HT-29 (cell line): ENCODE results near the gene RNF220. TPM values are rescaled to one million over a fixed set of nuclear protein-coding genes. Genes with fewer than 3 reads are reported as not detected.

Source experiments
- DNase-seq: peaks from one replicate; pipeline ENCODE4 v3.0.0-alpha.2; 2015; ENCODE audit warnings: low spot score
- total RNA-seq: library from RNA; depleted of rRNA; stranded (reverse); fragments of >200 nt; shearing (Covaris generic); gene quantifications from 2 replicates; pipeline ENCODE4 v1.2.3, GENCODE V29; 2014

Gene RNF220
- total RNA-seq, 1 experiment from 2014 or later: 152 TPM

DNA sequence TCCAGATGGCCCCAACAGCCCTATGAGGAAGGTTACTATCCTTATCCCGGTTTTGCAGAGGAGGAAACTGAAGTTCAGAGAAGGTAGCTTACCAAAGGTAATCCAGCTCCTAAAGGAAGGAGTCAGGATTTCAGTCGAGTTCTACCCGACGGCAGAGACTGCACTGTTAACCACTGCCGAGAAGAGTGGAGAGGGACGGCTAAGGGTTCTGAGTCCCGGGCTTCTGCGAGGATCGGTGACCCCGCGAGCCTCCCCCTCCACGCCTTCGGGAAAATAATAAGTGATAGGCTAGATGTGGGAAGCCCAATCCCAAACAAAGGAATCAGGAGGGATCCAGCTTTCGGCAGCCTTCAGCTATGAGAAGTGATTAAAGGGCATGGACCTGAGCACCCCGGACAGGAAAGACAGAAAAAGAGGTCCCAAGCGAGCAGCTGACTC lies 268.6 kb downstream of the RNF220 start:
- no peak for DNase-seq

DNA sequence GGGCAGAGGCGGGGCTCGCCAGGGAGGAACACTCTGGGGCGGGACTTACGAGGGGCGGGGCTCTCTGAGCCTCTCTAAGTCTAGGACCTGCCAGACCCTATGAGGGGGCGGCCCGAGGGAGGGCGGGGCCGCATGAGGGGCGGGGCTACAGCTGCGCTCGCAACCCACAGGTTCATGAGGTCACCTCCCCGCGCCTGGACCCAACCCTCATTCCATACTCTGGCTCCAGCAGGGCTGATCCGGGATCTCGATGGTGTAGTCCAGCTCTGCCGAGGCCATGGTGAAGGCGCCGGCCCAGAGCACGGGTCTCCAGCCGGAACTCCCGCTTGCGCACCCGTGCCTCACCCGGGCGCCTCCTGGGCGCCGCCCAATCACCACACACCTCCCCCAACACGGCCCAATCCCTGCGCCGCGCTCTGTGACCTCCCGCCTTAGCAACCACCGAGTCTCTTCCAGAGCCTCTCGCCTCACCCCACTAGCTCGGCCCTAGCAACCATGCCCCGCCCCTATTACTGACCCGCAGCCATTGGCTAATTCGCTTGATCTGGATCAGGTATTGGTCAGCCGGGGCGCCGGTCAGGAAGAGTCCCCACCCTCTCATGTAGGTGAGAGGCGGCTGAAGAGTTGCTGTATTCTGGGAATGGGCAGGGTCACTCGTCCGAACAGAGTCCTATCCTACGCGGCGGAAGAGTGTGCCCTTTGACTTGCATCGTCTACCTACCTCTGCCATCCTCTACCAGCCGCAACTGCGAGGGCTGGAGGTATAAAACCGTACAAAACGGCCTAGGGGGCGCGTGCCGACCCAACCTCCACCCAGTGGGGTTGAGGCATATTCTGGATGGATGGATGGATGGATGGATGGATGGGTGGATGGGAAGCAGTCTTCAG lies 269.3 kb downstream of the RNF220 start, which contains the start of the genes ARMH1 and TMEM53:
ARMH1 (plus strand) TSS at position 602 of the 888 bp plus-strand sequence. CDS start 14,984 bp downstream, outside the sequence.
TMEM53 (minus strand) TSS at position 369 of the 888 bp plus-strand sequence; CDS start at position 279, 90 bp downstream.
- DNase-seq: peak; percentile 98

DNA sequence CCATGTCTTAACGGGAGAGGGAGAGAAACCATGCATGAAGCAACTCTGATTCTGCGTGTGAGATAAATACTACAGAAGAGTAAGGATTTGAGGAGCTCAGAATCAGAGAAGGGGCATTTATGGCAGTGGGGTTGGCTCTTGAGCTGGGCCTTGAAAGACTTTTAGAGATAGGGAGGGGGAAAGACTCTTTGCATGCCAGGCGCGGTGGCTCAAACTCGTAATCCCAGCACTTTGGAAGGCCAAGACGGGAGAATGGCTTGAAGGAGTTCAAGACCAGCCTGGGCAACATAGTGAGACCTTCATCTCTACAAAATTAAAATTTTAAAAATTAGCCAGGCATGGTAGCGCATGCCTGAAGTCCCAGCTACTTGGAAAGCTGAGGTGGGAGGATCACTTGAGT lies 270.1 kb downstream of the RNF220 start:
- DNase-seq: no peak

DNA sequence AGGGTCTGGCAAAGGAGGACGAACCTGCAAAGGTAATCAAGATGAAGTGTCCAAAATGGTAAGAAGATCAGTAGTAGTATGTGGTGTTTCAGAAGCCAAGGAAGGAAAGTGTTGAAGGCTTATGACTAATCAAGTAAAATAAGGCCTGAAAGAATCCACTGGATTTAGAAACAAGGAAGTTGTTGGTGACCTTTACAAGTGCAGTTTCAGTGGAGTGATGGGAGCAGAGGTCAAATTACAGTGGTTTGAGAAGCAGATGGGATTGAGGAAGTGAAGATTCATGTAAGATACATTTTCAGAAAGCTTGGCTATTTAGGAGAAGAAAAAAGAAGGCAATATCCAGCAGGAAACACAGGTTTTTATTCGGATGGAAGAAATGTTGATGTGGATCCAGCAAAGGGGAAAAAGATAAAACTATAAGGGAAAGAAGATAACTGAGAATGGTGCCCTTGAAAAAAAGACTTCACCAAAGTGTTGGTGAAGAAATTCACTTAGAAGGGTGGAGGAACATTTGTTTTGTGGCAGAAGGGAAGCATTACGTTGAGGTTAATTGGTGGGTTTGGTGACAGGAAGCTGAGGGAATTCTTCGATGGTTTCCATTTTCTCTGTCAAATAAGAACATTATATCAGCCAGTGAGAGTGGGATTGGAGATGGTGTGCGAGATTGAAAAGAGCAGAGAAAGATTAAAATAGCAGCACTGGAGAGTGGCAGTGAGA lies 271.6 kb downstream of the RNF220 start:
- peak; percentile 59 for DNase-seq

DNA sequence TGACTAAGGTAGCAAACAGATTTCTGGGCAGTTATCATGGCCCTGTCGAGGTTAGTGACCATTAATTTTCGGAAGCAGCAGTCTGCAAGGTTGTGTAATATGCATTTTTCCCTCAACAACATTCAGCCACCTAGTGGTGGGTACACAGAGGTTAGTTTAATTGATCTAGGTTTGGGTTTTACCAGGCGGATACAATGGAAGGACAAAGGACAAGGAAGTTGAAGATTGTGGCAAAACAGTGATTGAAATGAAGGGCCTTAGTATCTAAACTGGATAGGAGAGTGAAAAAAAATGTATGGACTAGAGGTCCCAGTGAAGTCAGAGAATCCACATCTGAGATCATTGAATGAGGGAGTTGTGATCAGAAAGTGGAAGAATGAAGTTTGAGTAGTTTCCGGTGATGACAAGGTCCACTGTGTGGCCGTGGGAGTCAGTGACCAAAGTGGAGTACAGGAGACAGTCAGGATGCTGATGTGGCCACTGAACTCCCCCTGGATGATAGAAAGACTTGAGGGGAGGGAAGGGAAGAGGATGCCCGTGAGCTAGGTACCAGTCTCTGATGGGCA lies 272.2 kb downstream of the RNF220 start:
- DNase-seq: peak; percentile 48

DNA sequence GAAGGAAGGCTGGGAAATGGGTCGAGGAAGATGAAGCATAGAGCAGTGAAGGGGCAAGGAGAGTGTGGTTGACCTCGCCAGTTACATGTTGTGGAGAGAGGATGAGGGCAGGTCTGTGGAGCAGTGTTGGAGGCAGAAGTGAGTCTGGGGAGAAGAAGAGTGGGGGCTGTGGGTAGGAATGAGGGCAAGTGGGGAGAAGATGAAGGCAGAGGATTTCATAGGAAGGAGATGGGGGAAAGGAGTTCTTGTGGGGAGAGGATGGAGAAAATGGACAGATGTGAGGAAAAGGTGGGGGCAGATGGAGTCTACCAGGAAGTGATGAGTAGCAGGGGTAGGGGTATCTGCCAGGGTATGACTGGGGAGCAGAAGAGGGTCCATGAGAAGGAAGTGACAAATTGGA lies 273.1 kb downstream of the RNF220 start:
- DNase-seq: no peak

DNA sequence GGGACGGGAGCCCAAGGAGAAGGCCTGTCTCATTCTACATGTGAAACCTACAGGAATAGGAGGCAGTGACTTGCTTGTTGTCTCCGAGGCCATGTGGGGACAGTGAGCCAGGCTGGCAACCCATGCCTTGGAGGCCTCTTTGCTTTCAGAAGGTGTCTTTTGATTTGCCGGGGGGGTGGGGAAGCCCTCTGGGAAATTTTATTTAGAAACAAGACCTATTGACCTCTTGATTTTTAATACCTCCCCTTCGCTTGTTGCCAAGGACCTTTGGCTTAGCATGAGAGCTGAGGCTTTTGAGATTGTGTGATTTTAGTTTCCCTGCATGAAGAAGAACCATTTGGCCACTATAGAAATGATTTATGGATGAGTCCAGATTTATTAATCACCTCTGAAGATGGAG lies 273.6 kb downstream of the RNF220 start:
- no peak for DNase-seq

DNA sequence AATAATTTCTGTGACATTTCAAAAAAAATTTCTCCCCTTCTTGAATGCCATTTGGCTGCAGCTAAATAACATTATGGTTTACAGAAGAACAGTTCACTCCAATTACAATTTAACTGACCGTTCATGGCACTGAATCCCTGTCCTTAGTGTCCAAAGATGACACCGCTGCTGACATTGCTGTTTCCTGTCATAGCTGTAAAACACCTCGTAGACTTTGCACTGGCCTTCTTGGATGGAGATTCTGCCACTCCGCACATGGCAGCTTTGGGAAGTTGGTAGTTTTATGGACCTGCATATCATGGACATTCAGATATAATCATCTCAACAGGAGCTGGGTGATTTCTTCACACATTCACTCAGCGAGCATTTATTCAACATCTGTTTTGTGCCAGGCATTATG lies 274.4 kb downstream of the RNF220 start:
- no peak for DNase-seq

DNA sequence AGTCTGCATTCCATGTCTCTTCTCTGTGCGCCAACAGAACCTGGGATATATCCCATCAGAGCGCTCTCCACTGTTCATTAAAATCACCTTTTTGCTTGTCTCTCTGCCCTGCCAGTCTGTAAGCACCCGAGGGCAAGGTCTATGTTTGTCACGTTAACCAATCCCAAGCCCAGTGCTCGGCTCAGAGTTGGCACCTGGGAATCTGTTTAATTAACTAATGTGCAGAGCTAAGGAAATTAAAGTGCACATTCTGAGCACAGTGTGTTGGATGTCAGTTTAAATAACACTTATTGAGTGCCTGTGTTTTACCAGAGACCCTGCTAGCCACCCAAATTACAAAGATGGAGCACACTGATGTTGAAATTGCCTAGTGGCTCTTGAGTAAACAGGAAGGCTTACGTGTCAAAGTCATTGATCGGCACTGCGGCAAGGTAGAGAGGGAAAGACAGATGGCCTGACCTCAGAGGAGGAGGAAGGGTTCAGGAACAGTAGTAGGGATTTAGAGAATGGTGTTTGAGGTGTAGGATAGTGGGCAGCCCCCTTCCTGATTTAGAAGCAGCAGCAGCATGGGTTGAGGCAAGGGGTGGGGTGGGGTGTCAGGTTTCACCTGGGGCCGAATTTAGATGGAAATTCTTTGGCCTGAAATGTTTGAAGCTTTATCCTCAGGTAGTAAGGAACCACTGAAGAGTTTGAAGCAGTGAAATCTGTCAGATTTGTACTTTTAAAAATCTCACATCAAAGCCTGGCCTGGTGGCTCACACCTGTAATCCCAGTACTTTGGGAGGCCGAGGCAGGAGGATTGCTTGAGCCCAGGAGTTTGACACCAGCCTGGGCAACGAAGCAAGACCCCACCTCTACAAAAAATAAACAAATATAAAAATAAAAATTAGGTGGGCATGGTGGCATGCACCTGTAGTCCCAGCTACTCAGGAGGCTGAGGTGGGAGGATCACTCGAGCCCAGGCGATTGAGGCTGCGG lies 277.1 kb downstream of the RNF220 start:
- no peak for DNase-seq

DNA sequence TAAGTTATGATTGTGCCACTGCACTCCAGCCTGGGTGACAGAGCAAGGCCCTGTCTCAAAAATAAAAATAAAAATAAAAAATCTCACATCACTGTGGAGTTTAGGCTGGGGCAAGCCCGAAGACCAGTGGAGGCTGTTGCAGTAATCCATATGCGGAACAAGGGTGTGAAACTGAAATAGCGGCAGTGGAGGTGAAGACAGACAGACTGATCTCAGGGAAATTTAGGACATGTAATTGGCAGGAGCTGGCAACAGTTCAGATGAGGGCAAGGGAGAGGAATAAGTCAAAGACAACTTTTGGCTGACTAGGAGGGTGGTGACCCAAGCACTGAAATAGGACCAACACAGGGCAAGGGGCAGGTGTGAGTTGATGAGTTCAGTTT lies 277.8 kb downstream of the RNF220 start:
- no peak for DNase-seq

DNA sequence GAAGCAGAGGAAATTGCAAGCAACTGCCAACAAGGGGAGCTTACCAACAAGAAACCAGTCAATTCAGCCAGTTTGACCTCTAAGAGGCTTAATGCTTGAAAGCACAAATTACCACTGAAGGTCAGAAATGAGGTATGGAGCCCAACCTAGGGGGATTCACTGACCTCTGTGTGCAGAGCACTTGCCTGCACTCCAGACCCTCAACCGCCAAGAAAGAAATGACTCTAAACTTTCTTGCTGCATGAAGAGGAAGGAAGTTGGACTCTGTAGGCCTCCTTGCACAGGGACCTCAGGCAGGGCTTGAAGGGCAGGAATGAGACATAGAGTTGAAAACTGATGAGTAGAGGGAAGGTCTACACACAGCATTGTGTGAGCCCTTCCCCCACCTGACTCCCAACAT lies 279.5 kb downstream of the RNF220 start:
- DNase-seq: no peak

DNA sequence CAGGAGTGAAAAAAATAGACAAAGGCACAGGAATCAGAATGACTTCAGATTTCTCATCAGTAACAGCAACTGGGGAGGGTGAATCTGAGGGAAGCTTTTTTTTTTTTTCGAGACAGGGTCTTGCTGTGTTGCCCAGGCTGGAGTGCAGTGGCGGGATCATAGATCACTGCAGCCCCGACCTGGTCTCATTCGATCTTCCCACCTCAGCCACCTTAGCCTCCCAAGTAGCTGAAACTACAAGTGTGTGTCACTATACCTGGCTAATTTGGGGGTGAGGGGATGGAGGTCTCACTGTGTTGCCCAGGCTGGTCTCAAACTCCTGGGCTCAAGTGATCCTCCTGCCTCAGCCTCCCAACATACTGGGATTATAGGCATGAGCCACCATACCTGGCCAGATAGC lies 280.2 kb downstream of the RNF220 start:
- DNase-seq: no peak

DNA sequence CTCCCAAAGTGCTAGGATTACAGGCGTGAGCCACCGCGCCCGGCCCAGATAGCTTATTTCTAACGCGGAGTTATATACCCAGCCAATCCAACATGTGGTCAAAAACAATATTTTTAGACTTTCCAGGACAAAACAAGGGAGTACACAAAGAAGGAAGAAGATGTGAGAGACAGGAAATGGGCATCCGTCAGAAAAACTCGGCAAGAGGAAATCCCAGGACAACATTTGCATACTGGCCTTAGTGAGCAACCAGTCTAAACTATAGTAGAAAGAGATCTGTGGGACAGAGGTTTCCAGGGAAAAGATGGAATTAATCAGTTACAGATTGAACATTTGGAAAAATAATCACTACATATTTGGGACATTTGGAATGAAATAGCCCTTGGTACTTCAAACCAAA lies 280.8 kb downstream of the RNF220 start:
- DNase-seq: no peak

DNA sequence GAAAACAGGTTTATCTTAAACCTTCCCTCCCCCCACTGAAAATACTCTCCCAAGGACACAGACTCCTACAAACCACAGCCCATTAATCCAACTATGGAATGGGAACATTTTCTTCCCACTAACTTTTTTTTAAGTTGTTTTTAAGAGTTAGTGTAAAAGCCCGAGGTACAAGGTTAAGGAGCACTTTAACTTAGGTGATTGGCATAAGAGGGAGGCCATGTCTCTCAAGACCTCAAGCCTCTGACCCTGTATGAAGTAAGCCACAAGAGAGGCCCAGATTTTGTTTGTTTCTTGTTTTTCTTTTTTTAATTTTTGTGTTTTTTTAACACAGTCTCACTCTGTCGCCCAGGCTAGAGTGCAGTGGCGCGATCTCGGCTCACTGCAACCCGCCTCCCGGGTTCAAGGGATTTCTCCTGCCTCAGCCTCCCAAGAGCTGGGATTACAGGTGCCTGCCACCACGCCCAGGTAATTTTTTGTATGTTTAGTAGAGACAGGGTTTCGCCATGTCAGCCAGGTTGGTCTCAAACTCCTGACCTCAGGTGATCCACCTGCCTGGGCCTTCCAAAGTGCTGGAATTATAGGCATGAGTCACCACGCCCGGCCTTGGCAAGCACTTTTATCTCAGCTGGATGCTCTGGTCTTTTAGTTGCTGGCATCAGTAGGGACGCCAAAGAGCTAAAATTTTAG lies 283.8 kb downstream of the RNF220 start:
- DNase-seq: no peak

DNA sequence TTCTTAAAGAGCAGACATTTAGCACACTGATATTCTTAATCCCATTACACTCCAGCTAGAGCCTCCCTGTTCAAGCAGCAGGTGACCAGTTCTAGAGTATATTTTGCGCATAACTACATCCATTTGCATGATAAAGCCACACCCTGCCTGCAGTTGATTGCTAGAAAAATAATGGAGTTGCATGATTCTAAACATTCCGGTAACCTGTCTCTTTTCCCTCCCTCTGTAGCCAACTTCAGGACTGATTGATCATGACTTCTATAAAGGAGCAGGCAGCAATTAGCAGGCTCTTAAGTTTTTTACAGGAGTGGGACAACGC lies 284.4 kb downstream of the RNF220 start:
- no peak for DNase-seq

DNA sequence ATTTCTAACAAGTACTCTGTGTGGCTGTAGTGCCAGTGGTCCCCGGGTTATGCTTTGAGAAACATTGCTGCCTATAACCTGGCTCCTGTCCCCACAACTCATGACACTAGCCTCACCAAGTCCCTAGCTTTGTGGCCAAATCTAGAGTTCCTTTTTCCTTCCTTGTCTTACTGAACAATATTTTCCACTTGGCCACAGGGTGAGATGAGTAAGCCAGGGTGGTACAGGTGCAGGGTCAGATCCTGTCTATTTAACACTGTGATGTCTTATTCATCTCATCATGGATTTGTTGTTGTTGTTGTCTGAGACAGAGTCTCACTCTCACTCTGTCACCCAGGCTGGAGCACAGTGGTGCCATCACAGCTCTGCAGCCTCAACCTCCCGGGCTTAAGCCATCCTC lies 288.1 kb downstream of the RNF220 start:
- no peak for DNase-seq

DNA sequence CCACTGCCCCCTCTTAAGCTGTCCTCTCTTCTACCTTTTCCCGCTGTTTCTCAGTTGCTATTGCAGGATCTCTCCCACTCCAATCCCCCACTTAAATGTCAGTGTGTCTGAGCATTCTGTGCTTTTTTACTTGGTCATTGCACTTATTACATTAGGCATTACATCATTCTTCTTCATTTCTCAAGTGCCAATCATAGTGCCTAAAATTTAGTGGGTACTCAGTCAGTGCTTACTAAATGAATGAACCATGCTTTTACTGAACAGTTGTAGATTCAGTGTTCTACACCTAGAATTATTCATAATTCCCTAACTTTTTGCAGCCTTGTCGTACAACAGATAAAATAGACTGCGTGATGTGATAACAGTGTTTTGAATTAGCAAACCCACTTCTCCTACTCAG lies 288.8 kb downstream of the RNF220 start:
- DNase-seq: no peak

DNA sequence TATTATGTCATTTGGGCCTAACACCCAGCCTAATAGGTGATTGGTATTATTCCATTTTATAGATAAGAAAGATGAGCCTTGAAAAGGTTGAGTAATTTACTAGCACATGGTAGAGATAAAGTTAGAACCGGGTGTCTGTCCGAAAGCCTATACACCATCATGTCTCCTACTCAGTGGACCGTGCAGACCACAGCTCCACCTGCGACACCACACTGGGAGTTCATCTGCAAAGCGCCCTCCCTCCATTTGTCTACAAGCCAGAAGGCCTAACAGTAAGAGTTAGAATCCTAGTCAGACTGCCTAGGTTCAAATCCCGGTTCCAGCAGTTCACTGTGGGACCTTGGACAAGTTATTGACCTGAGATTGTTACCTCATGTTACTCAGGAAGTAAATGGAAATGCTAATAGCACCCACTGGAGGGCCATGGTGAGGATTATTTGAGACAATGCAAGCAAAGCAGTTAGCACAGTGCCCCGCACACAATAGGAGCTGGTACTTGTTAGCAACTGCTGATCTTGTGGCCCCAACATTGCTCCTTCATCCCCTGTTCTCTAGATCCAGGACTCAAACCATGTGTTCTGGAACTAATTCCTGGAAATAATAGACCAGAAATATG lies 289.9 kb downstream of the RNF220 start:
- DNase-seq: no peak

DNA sequence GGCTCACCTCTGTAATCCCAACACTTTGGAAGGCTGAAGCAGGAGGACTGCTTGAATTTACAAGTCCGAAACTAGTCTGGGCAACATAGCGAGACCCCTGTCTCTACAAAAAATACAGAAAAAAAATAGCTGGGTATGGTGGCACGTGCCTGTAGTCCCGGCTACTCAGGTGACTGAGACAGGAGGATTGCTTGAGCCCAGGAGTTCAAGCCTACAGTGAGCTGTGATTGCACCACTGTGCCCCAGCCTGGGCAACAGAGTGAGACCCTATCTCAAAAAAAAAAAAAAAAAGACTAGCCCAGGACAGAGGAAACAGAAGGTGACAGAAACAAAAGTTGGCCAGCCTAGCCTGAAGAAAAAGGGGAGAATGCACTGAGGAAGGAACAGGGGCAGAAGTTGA lies 290.6 kb downstream of the RNF220 start:
- no peak for DNase-seq

DNA sequence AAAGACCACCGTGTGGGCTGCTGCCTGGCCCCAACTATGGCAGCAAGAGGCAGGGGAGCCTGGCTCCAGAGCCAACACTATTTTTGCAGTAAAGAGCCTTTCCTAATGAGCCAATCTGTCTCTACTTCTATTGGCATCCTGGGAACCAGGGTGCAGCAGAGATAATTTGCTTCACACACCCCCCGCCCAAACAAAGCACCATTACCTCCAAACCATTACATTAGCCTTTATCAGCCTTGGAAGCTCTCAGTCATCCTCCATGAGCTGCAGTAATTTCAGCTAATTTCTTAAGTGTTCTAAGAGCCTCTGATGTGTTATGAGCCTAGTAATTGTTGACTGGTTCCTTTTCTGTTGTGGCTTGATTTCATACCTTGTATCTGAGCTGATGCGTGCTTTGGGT lies 291.0 kb downstream of the RNF220 start:
- no peak for DNase-seq
